Neutrophil (primary cell): ENCODE data around the gene SBSN.

Source experiments
- H3K27ac ChIP-seq: fragments of 200-600 bp; sonication (generic); 2 replicates; pipeline ENCODE4 v1.5.1; 2016; ENCODE audit warnings: mild to moderate bottlenecking, moderate library complexity
- H3K27me3 ChIP-seq: fragments of 200-600 bp; sonication (generic); 2 replicates; pipeline ENCODE4 v1.6.0; 2016; ENCODE audit warnings: mild to moderate bottlenecking
- H3K36me3 ChIP-seq: fragments of 200-600 bp; sonication (generic); 2 replicates; pipeline ENCODE4 v1.5.1; 2017
- H3K4me1 ChIP-seq, 2 experiments: fragments of 200-600 bp in 1 of 2; sonication (generic) in 1 of 2; 1 replicate in 1 of 2; 2 replicates in 1 of 2; pipeline versions ENCODE4 v1.5.1 to v1.6.1; 2013 to 2016; ENCODE audit warnings: low read depth in 1 of 2, low read length in 1 of 2, mild to moderate bottlenecking in 1 of 2, moderate library complexity in 1 of 2; ENCODE audit not compliant: control insufficient read depth in 1 of 2, insufficient read depth in 1 of 2
- H3K4me3 ChIP-seq, 2 experiments: fragments of 200-600 bp in 1 of 2; sonication (generic) in 1 of 2; 1 replicate in 1 of 2; 2 replicates in 1 of 2; pipeline ENCODE4 v1.5.1; 2013 to 2016; ENCODE audit warnings: low read depth in 1 of 2, low read length in 1 of 2, mild to moderate bottlenecking in 1 of 2, moderate library complexity in 1 of 2
- H3K9me3 ChIP-seq: fragments of 200-600 bp; sonication (generic); 2 replicates; pipeline ENCODE4 v1.5.1; 2016
- CTCF ChIP-seq: fragments of 200-600 bp; sonication (generic); IDR thresholded peaks from 2 replicates; pipeline ENCODE4 v1.5.1; 2016; ENCODE audit warnings: antibody characterized with exemption

Gene SBSN

DNA sequence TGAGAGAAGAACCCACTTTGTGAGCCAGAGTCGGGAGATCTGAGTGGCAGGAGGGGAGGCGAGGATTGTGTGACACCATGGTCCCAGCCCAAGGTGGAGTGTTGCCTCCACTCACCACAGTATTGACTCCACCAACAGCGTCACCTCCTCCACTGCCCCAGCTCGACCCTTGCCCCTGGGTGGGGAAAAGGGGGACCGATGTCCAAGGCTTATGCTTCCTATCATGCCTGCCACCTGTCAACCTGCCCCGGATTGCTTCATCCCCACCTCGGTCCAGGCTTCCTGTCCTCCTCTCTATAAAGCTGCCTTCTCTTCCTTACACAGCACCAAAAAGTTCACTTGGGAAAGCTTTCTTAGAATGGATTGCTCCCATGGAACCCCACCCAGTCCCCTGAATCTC is 22.1 kb downstream of the SBSN start:
- no peak overlapping the region for H3K27ac ChIP-seq
- TF ChIP-seq CTCF: no peak
- peaks cover 67% of the 10 kb centered on the region for H3K27me3 ChIP-seq
- peaks cover 0 to 5% of the 10 kb centered on the region in 2 experiments for H3K4me1 ChIP-seq
- no peaks in the 10 kb centered on the region for H3K9me3 ChIP-seq
- H3K4me3 ChIP-seq: no peak overlapping the region
- H3K36me3 ChIP-seq: no peaks in the 10 kb centered on the region

DNA sequence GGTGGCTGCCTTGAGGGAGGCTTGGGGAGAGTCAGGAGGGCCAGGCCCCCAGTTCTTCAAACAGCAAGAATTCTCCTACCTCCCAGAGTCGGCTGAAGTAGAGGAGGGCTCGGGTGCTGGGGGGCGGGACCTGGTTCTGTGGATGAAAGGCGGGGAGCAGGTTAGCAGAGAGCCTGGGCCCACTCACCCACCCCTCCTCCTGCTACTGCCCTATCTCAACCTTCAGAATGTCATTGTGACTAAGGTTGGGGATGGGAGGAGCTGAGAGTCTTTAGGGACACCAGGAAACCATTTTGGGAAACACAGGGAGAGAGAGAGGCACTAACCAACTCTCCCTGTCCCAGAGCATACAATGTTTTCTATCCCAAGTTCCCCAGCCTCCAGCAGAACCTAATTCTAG is 25.4 kb downstream of the SBSN start:
- Histone ChIP-seq H3K27ac (no peak overlapping the region), H3K4me1 (no peaks in the 10 kb centered on the region), H3K9me3 (no peaks in the 10 kb centered on the region), H3K4me3 (no peak overlapping the region), H3K27me3 (peaks cover 35% of the 10 kb centered on the region), H3K36me3 (no peaks in the 10 kb centered on the region)
- no peak for TF ChIP-seq CTCF

GRCh38 chr19:35501684-35502083 is 26.4 kb downstream of the SBSN start:
- no peaks in the 10 kb centered on the region for H3K4me1 ChIP-seq
- peaks cover 24% of the 10 kb centered on the region for H3K27me3 ChIP-seq
- TF ChIP-seq CTCF: no peak
- H3K27ac ChIP-seq: no peak overlapping the region
- no peak overlapping the region for H3K4me3 ChIP-seq
- no peaks in the 10 kb centered on the region for H3K9me3 ChIP-seq
- H3K36me3 ChIP-seq: no peaks in the 10 kb centered on the region

DNA sequence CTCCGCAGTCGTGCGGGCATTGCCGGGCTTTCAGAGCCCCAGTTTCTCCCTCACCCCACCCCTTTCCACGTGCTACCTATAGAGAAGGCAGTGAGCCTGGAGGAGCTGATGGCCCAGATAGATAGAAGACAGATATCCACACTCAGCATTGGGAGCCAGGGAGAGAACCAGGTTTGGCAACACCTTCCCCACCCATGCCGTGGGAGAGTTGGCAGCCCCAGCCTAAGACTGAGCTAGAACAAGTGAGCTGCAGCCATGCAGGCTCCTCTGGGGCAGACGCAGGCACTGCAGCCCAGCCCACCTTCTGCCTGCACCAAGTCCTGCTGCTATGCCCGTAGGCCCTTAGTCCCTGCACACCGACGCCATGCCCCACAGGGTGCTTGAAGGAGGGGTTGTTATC is 27.5 kb downstream of the SBSN start:
- H3K36me3 ChIP-seq: no peaks in the 10 kb centered on the region
- H3K27me3 ChIP-seq: peaks cover 13% of the 10 kb centered on the region
- no peaks in the 10 kb centered on the region for H3K9me3 ChIP-seq
- no peak overlapping the region for H3K27ac ChIP-seq
- TF ChIP-seq CTCF: no peak
- no peak overlapping the region for H3K4me3 ChIP-seq
- no peaks in the 10 kb centered on the region for H3K4me1 ChIP-seq

DNA sequence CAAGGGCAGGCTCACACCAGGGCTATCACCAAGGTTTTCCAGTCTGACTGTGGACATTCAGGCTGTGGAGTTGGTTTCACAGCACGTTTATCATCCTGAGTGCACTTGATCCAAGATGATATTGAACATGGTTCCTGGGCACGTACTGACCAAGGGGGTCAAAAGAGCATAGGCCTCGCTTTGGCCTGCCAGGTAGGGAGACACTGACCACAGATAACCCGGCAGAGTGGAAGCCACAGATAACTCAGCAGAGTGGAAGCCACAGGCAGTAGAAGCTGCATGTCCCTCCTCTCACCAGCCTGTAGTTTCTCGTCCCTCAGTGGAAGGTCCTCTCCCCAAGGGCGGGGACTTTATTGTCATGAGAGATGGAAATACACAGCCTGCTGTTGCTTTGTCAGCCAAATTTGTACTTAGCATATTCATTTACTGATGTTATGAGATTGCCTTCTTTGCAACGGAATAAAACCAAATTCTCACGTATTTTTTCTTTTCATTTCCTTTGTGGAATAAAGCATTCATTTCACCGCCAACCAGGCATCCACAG is 29.1 kb downstream of the SBSN start:
- TF ChIP-seq CTCF: no peak
- Histone ChIP-seq H3K27me3 (peaks cover 4% of the 10 kb centered on the region), H3K36me3 (no peaks in the 10 kb centered on the region), H3K4me1 (peaks cover 0 to 5% of the 10 kb centered on the region in 2 experiments), H3K9me3 (no peaks in the 10 kb centered on the region), H3K27ac (no peak overlapping the region), H3K4me3 (no peak overlapping the region)

DNA sequence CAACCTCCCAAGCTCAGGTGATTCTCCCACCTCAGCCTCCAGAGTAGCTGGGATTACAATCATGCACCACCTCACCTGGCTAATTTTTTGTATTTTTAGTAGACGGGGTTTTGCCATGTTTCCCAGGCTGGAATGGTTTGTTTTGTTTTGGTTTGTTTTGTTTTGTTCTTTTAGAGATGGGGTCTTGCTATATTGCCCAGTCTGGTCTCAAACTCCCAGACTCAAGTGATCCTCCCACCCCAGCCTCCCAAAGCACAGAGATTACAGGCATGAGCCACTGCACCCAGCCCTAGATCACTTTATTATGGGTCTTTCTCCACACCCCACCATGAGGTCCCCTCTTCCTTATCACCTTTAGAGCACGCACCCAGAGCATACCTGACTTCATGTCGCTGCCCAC is 29.9 kb downstream of the SBSN start:
- Histone ChIP-seq H3K36me3 (no peaks in the 10 kb centered on the region), H3K4me3 (no peak overlapping the region), H3K27ac (no peak overlapping the region), H3K27me3 (no peaks in the 10 kb centered on the region), H3K4me1 (peaks cover 0 to 5% of the 10 kb centered on the region in 2 experiments), H3K9me3 (no peaks in the 10 kb centered on the region)
- TF ChIP-seq CTCF: no peak
